GM10248 (cell line): ENCODE measurements around the gene FASN.

Source experiments
- CTCF ChIA-PET: fragments of 300-600 bp; sonication (Branson Sonifier 250); formaldehyde crosslinking; extraction: SDS; loops from one replicate; lab custom pipeline; 2021; ENCODE audit warnings: antibody characterized with exemption; lab: Yijun Ruan, JAX
- POLR2A ChIA-PET: fragments of 350-650 bp; sonication (Branson Sonifier 250); formaldehyde crosslinking; extraction: SDS; loops from one replicate; lab custom pipeline; 2020; ENCODE audit warnings: antibody characterized with exemption; lab: Yijun Ruan, JAX
- DNase-seq: peaks from one replicate; pipeline ENCODE4 v3.0.0; 2012; ENCODE audit errors: extremely low spot score
- CTCF ChIP-seq: IDR thresholded peaks from 2 replicates; pipeline ENCODE4 v1.5.1; 2012; ENCODE audit warnings: mild to moderate bottlenecking, low read depth; ENCODE audit errors: extremely low read depth, missing control alignments, control extremely low read depth

The FASN gene

DNA sequence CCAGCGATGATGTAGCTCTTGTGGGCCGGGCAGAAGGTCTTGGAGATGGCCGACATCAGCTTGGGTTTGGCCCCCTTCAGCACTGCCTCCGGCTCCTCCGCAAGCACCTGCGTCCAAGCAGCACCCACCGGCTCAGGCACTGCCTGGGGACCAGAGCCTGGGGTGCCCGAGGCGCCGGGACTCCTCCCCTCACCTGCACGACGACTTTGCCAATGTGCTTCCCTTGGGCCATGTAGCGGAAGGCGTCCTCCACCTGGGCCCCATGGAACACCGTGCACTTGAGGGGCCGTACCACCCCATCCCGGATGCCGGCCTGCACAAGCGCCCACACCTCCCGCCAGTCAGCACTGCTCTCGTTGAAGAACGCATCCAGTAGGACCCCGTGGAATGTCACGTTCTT, 15.0 kb downstream of the FASN start:
- ChIA-PET POLR2A (no interaction called here), CTCF (no interaction called here)
- no peak for DNase-seq
- no peak for TF ChIP-seq CTCF

DNA sequence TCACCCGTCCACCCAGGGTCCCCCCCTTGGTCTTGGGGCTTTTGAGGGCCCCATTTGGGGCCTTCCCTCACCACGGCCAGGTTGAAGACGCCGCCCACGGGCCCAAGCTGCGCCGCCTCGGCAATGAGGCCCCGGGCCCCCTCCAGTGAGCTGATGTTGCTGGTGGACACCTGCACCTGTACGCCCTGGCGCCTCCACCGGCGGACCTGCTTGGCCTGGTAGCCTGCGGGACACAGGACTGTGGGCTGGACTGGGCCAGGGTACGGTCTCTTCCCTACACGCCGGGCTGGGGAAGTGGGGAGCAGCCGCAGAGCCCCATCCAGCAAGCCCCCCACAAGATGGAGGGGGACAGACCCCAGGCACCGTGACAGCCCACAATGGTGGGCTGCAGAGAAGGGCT, 15.6 kb downstream of the FASN start:
- TF ChIP-seq CTCF = no peak
- DNase-seq = no peak
- POLR2A ChIA-PET = no interaction called here
- CTCF ChIA-PET = no interaction called here

DNA sequence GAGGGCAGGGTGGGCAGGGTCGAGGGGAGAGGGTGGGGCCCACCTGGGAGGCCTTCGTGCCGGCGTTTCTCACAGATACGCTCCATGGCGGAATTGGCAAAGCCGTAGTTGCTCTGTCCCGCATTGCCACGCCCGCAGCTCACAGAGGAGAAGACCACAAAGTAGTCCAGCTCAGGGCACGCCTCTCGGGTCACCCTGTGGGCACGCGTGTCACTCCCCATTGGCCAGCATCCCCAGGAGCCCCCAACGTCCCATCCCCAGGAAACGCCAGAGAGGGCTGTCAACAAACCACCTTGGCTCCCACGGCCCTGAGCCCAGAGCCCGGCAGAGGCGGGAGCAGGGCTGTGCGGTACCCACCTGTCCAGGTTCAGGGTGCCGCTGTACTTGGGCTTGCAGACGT, 16.1 kb downstream of the FASN start:
- POLR2A ChIA-PET = no interaction called here
- no peak for TF ChIP-seq CTCF
- CTCF ChIA-PET = no interaction called here
- no peak for DNase-seq

DNA sequence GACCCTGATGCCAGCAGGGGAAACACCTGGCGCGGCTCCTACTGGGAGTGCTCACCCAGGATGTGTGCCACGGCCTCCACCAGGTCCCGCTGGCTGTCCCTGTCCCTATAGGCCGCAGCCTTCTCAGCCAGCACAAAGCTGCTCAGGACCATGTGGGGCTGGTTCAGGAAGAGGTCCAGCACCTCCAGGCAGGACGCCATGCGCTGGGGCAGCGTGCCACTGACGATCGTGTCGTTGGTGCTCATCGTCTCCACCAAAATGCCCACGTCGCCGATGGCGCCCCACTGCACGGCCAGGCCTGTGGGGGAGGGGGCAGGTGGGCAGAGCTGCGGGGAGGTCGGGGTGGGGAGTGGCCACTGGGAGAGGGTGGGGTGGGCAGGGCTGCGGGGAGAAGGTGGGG, 16.5 kb downstream of the FASN start:
- TF ChIP-seq CTCF = no peak
- ChIA-PET CTCF (interaction anchor here (1.4 kb wide), 1 partner anchor 17 kb away, joined by 4 read pairs; the partner anchor contains the start of gene FASN), POLR2A (no interaction called here)
- no peak for DNase-seq

- no peak for DNase-seq
- ChIA-PET CTCF (interaction anchor here (1.4 kb wide), 1 partner anchor 17 kb away, joined by 4 read pairs; the partner anchor contains the start of gene FASN), POLR2A (interaction anchor here (0.9 kb wide), 1 partner anchor 15 kb away, joined by 3 read pairs; no protein-coding TSS in a partner anchor)
- no peak for TF ChIP-seq CTCF
These were observed 17.1 kb downstream of the FASN start for GRCh38 chr17:82080789-82081464.

DNA sequence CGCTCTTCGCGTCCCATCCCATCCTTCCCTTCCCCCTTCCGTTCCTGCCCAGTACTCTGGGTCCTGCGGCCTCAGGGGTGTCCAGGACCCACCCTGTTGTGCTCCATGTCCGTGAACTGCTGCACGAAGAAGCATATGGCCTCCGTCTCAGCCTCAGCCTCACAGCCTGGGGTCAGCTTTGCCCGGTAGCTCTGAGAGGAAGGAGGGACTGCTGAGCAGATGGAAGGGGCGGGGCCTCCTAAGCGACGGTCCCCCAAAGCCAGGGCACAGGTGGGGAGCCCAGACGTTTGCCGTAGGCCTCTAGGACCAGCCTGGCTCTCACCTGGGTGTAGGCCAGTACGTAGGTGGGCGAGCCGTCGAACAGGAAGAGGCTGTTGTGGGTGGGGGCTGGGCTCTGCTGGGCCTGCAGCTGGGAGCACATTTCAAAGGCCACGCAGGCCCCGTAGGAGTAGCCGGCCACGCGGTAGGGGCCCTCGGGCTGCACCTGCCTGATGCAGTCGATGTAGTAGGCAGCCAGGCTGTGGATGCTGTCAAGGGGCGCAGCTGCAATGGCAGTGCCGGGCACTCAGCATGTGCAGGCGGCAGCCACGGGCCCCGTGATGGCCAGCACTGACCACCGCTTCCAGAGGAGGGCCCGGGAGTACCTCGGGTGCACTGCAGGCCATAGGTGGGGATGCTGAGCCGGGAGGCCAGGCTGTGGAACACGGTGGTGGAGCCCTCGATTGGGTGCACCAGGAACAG, 17.8 kb downstream of the FASN start:
- TF ChIP-seq CTCF = no peak
- POLR2A ChIA-PET = interaction anchor here (0.9 kb wide), 1 partner anchor 16 kb away, joined by 3 read pairs; no protein-coding TSS in a partner anchor
- CTCF ChIA-PET = interaction anchor here (1.4 kb wide), 1 partner anchor 18 kb away, joined by 4 read pairs; the partner anchor contains the start of gene FASN

More for the DNA sequence above, 17.8 kb downstream of the FASN start:
- no peak for DNase-seq
